H9 (cell line): ENCODE measurements around the gene ERVH48-1. TPM values are rescaled to one million over a fixed set of nuclear protein-coding genes. Genes with fewer than 3 reads are reported as not detected.
"Not testable (repeated sequence)": the region's sequence is repeated elsewhere in the genome, so short reads cannot be mapped to it uniquely, and the experiment has no call there.

Experiments used
- DNase-seq: peaks from one replicate; pipeline ENCODE4 v3.0.0-alpha.2; 2017
- H2AFZ ChIP-seq: one replicate; pipeline ENCODE4 v1.6.1; 2013; ENCODE audit warnings: mild to moderate bottlenecking, low read length, control low read depth, moderate library complexity
- H2AK5ac ChIP-seq: 2 replicates; pipeline ENCODE4 v1.6.1; 2013; ENCODE audit warnings: low read length, control low read depth, mixed read lengths; ENCODE audit not compliant: insufficient read length
- H2BK120ac ChIP-seq: one replicate; pipeline ENCODE4 v1.6.1; 2013; ENCODE audit warnings: low read depth, mild to moderate bottlenecking, low read length, control low read depth, inconsistent platforms; ENCODE audit not compliant: poor library complexity, severe bottlenecking
- H2BK12ac ChIP-seq: 2 replicates; pipeline ENCODE4 v1.6.1; 2013; ENCODE audit warnings: low read length, control low read depth, mixed read lengths, low read depth; ENCODE audit not compliant: insufficient read length
- H2BK15ac ChIP-seq: 2 replicates; pipeline ENCODE4 v1.6.1; 2013; ENCODE audit warnings: low read depth, low read length, control low read depth
- H2BK20ac ChIP-seq: one replicate; pipeline ENCODE4 v1.6.1; 2013; ENCODE audit warnings: low read depth, mild to moderate bottlenecking, low read length, control low read depth, inconsistent platforms; ENCODE audit not compliant: poor library complexity, severe bottlenecking
- H2BK5ac ChIP-seq: 2 replicates; pipeline ENCODE4 v1.6.1; 2013; ENCODE audit warnings: low read length, control low read depth, mixed read lengths; ENCODE audit not compliant: insufficient read length
- H3K14ac ChIP-seq: 2 replicates; pipeline ENCODE4 v1.6.1; 2013; ENCODE audit warnings: low read length, control low read depth; ENCODE audit not compliant: insufficient read depth
- H3K18ac ChIP-seq: 2 replicates; pipeline ENCODE4 v1.6.1; 2013; ENCODE audit warnings: low read depth, mild to moderate bottlenecking, mixed read lengths, low read length, control low read depth; ENCODE audit not compliant: insufficient read length
- H3K23ac ChIP-seq: 2 replicates; pipeline ENCODE4 v1.6.1; 2013; ENCODE audit warnings: low read length, control low read depth, mixed read lengths, low read depth; ENCODE audit not compliant: insufficient read length
- H3K23me2 ChIP-seq: 2 replicates; pipeline ENCODE4 v1.6.1; 2013; ENCODE audit warnings: low read depth, mild to moderate bottlenecking, mixed read lengths, low read length, control low read depth; ENCODE audit not compliant: insufficient read length, poor library complexity, severe bottlenecking
- H3K27ac ChIP-seq: 2 replicates; pipeline ENCODE4 v1.5.1; 2013; ENCODE audit warnings: low read length, control low read depth, mixed read lengths, low read depth; ENCODE audit not compliant: insufficient read length
- H3K27me3 ChIP-seq: 2 replicates; pipeline ENCODE4 v1.6.1; 2013; ENCODE audit warnings: low read length, control low read depth, inconsistent platforms; ENCODE audit not compliant: insufficient read depth
- H3K4ac ChIP-seq: 2 replicates; pipeline ENCODE4 v1.6.1; 2013; ENCODE audit warnings: low read depth, mild to moderate bottlenecking, control low read depth, inconsistent platforms, low read length, moderate library complexity
- H3K4me1 ChIP-seq: 2 replicates; pipeline ENCODE4 v1.6.1; 2013; ENCODE audit warnings: low read length, control low read depth, inconsistent platforms; ENCODE audit not compliant: insufficient read depth
- H3K4me2 ChIP-seq: 2 replicates; pipeline ENCODE4 v1.6.1; 2013; ENCODE audit warnings: low read length, control low read depth, mixed read lengths; ENCODE audit not compliant: insufficient read length, insufficient read depth
- H3K56ac ChIP-seq: 2 replicates; pipeline ENCODE4 v1.6.1; 2013; ENCODE audit warnings: low read depth, mild to moderate bottlenecking, mixed read lengths, low read length, control low read depth; ENCODE audit not compliant: insufficient read length
- H3K79me1 ChIP-seq: 2 replicates; pipeline ENCODE4 v1.6.1; 2013; ENCODE audit warnings: low read depth, mild to moderate bottlenecking, moderate library complexity, low read length, control low read depth, inconsistent platforms; ENCODE audit not compliant: insufficient read depth, poor library complexity, severe bottlenecking
- H3K79me2 ChIP-seq: 2 replicates; pipeline ENCODE4 v1.6.1; 2013; ENCODE audit warnings: low read length, control low read depth, inconsistent platforms; ENCODE audit not compliant: insufficient read depth
- H3K9ac ChIP-seq: 2 replicates; pipeline ENCODE4 v1.6.1; 2013; ENCODE audit warnings: low read length, control low read depth, mixed read lengths; ENCODE audit not compliant: insufficient read length; ENCODE audit errors: extremely low read depth
- H3K9me3 ChIP-seq: one replicate; pipeline ENCODE4 v1.6.1; 2013; ENCODE audit warnings: low read depth, low read length, inconsistent platforms; ENCODE audit not compliant: control insufficient read depth
- H3T11ph ChIP-seq: one replicate; pipeline ENCODE4 v1.6.1; 2013; ENCODE audit warnings: mild to moderate bottlenecking, low read length, control low read depth, inconsistent platforms
- H4K20me1 ChIP-seq: one replicate; pipeline ENCODE4 v1.6.1; 2013; ENCODE audit not compliant: control insufficient read depth, insufficient read length, insufficient read depth
- H4K5ac ChIP-seq: 2 replicates; pipeline ENCODE4 v1.6.1; 2013; ENCODE audit warnings: low read depth, mild to moderate bottlenecking, mixed read lengths, low read length, control low read depth; ENCODE audit not compliant: insufficient read length
- H4K8ac ChIP-seq: replicated peaks from 2 replicates; pipeline ENCODE4 v1.6.1; 2013; ENCODE audit warnings: low read length, control low read depth, mixed read lengths, low read depth; ENCODE audit not compliant: insufficient read length
- H4K91ac ChIP-seq: 2 replicates; pipeline ENCODE4 v1.6.1; 2013; ENCODE audit warnings: low read depth, mild to moderate bottlenecking, moderate library complexity, mixed read lengths, low read length, control low read depth; ENCODE audit not compliant: insufficient read length
- H3K27ac Mint-ChIP-seq, 3 experiments: 2 replicates in 2 of 3; 3 replicates in 1 of 3; pipeline ENCODE4 v1.8.0; 2020 to 2021; ENCODE audit warnings: mixed read lengths in 3 of 3, mild to moderate bottlenecking in 1 of 3, moderate library complexity in 1 of 3
- H3K27me3 Mint-ChIP-seq: 2 replicates; pipeline ENCODE4 v1.8.0; 2021; ENCODE audit warnings: low read depth, mild to moderate bottlenecking, moderate library complexity, mixed read lengths
- H3K36me3 Mint-ChIP-seq, 3 experiments: 2 replicates in 2 of 3; 3 replicates in 1 of 3; pipeline ENCODE4 v1.8.0; 2020 to 2021; ENCODE audit warnings: low read depth in 3 of 3, mixed read lengths in 3 of 3; ENCODE audit not compliant: insufficient read depth in 1 of 3
- H3K4me1 Mint-ChIP-seq, 2 experiments: 2 replicates each; pipeline ENCODE4 v1.8.0; 2020; ENCODE audit warnings: mixed read lengths in 2 of 2
- H3K4me3 Mint-ChIP-seq, 2 experiments: 2 replicates in 1 of 2; 3 replicates in 1 of 2; pipeline ENCODE4 v1.8.0; 2020 to 2021; ENCODE audit warnings: mild to moderate bottlenecking in 2 of 2, mixed read lengths in 2 of 2, moderate library complexity in 1 of 2
- H3K9me3 Mint-ChIP-seq, 2 experiments: 2 replicates in 1 of 2; 3 replicates in 1 of 2; pipeline ENCODE4 v1.8.0; 2020; ENCODE audit warnings: mild to moderate bottlenecking in 2 of 2, mixed read lengths in 2 of 2, moderate library complexity in 1 of 2
- WGBS: extraction: QIAGEN DNeasy Blood & Tissue Kit; methylation state at CpG from one replicate; pipeline ENCODE4 v1.1.7; 2013; ENCODE audit warnings: missing lambda C conversion rate, low lambda C conversion rate, mixed read lengths; ENCODE audit not compliant: insufficient read length; ENCODE audit errors: extremely low coverage; 5-methylcytosine and 5-hydroxymethylcytosine counted together
- total RNA-seq: library from RNA; stranded (reverse); gene quantifications from 2 replicates; pipeline ENCODE4 v1.2.1, GENCODE V29; 2021

The ERVH48-1 gene
- total RNA-seq, 1 experiment from 2014 or later = 234 TPM

DNA sequence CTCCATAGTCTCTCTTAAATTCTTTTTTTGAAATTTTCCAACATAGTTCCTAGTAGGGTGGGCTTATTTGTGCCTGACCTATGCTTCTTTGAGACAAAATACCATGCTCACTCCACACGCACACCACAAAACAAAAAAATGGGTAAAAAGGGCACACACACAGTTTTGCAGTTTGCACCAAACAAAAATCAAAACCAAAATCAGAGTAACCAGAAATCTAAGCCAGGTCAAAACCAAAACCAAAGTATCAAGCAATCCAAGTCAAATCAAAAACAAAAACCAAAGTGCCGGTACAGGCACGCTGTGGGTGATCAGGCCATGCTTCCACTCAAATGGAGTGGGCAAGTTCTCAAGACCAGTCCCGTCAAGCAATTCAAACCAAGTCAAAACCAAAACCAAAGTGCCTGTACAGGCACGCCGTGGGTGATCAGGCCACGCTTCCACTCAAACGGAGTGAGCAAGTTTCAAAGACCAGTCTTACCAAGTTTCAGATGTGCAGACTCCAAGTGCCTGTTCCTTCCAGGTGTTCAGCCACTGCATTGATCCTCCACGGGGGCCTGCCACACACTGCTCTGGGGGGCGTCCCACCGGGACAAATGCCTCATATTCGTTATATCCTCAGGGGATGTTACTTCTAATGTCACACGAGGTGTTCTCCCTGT is 23.8 kb upstream of the ERVH48-1 start:
- not testable (repeated sequence) for H3K27me3 ChIP-seq, H4K5ac ChIP-seq, H3K9me3 ChIP-seq, H4K8ac ChIP-seq, H3K4me1 Mint-ChIP-seq, H3K4me1 ChIP-seq, DNase-seq, H3K23me2 ChIP-seq, H2AFZ ChIP-seq, H3K18ac ChIP-seq, H2BK15ac ChIP-seq, H3K27ac ChIP-seq, H2BK120ac ChIP-seq, H4K20me1 ChIP-seq, H4K91ac ChIP-seq, H3K79me2 ChIP-seq, H3K14ac ChIP-seq, H2BK12ac ChIP-seq, H3K9ac ChIP-seq, H2AK5ac ChIP-seq, H3K4me3 Mint-ChIP-seq, H3K23ac ChIP-seq, H3T11ph ChIP-seq, H3K79me1 ChIP-seq, H2BK5ac ChIP-seq, H3K4me2 ChIP-seq, H3K56ac ChIP-seq, H3K27me3 Mint-ChIP-seq, H2BK20ac ChIP-seq, H3K4ac ChIP-seq
- Mint-ChIP-seq H3K36me3 (peaks cover 16 to 20% (median 17%) of the 10 kb centered on the region in 3 experiments), H3K27ac (peak overlapping the region in 2 of 3 experiments; percentile 50 to 63; a peak in 2 of 7 replicates), H3K9me3 (peaks cover 14 to 17% of the 10 kb centered on the region in 2 experiments)
- no CpG with 5 or more reads among the region's 13 CpGs for WGBS
